ENCODE data around the gene ABCC2.

DNA sequence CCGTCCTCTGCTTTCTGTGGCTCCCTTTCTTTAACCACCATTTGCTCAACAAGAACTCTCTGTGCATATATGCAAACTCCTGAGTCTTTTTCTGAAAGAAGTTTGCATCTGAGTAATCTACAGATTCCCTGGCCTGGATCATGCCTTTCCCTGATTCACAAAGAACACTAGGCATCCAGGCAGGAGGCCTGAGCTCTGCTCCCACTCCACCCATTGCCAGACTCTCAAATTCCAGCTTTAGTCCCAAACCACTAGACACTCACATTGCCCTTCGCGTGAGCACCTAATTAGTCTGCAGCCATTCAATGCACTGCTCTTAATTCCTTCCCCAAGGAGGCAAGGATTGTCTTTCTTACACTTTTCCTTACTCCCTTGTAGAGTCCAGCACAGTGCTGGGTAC, 60.9 kb downstream of the ABCC2 start:
- TF ChIP-seq, protein P1, sequence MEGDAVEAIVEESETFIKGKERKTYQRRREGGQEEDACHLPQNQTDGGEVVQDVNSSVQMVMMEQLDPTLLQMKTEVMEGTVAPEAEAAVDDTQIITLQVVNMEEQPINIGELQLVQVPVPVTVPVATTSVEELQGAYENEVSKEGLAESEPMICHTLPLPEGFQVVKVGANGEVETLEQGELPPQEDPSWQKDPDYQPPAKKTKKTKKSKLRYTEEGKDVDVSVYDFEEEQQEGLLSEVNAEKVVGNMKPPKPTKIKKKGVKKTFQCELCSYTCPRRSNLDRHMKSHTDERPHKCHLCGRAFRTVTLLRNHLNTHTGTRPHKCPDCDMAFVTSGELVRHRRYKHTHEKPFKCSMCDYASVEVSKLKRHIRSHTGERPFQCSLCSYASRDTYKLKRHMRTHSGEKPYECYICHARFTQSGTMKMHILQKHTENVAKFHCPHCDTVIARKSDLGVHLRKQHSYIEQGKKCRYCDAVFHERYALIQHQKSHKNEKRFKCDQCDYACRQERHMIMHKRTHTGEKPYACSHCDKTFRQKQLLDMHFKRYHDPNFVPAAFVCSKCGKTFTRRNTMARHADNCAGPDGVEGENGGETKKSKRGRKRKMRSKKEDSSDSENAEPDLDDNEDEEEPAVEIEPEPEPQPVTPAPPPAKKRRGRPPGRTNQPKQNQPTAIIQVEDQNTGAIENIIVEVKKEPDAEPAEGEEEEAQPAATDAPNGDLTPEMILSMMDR (IDR thresholded peaks at IDR 0.05) = no peak
- TF ChIP-seq POLR2AphosphoS5 (IDR thresholded peaks at IDR 0.05) (no peak), POLR2A (IDR thresholded peaks at IDR 0.05; ENCODE audit: low read depth) (no peak)
